IMR-90 (cell line): ENCODE data around the gene NRIP2. TPM values are rescaled to one million over a fixed set of nuclear protein-coding genes. Genes with fewer than 3 reads are reported as not detected.

Source experiments
- ATAC-seq: fragments of 200-7000 bp; cut with Tn5 transposase; 2 replicates; pipeline ENCODE4 v1.9.1; 2020; ENCODE audit warnings: low read depth, mild to moderate bottlenecking, moderate library complexity
- BruUV-seq: library from RNA; stranded (reverse); fragments of 400-500 nt; replicated peaks from 2 replicates; lab custom pipeline; 2021; lab: Mats Ljungman, UMichigan
- CTCF ChIA-PET: fragments of 300-600 bp; formaldehyde crosslinking; extraction: SDS; loops from one replicate; lab custom pipeline; 2021; ENCODE audit warnings: antibody characterized with exemption; lab: Yijun Ruan, JAX
- POLR2A ChIA-PET: fragments of 300-600 bp; sonication (Branson Sonifier 250); formaldehyde crosslinking; loops from one replicate; lab custom pipeline; 2022; ENCODE audit warnings: antibody characterized with exemption; ENCODE audit not compliant: unreplicated experiment; lab: Charles Lee
- DNase-seq: peaks from one replicate; pipeline ENCODE4 v3.0.0; 2013
- H2AFZ ChIP-seq: replicated peaks from 2 replicates; pipeline ENCODE3; 2013; ENCODE audit warnings: low read length, mild to moderate bottlenecking; ENCODE audit not compliant: poor library complexity
- H2AK5ac ChIP-seq: 2 replicates; pipeline ENCODE4 v1.6.1; 2013; ENCODE audit warnings: low read depth, low read length, inconsistent platforms
- H2AK9ac ChIP-seq: replicated peaks from 2 replicates; pipeline ENCODE3; 2013; ENCODE audit warnings: mild to moderate bottlenecking, low read depth, low read length, moderate library complexity; ENCODE audit not compliant: poor library complexity
- H2BK120ac ChIP-seq: 2 replicates; pipeline ENCODE4 v1.6.1; 2013; ENCODE audit warnings: low read depth, low read length, inconsistent platforms
- H2BK15ac ChIP-seq: 3 replicates; pipeline ENCODE4 v1.6.1; 2013; ENCODE audit warnings: low read depth, low read length, inconsistent platforms
- H2BK20ac ChIP-seq: 2 replicates; pipeline ENCODE4 v1.6.1; 2013; ENCODE audit warnings: low read depth, mild to moderate bottlenecking, inconsistent platforms, low read length, moderate library complexity
- H2BK5ac ChIP-seq: 2 replicates; pipeline ENCODE4 v1.6.1; 2013; ENCODE audit warnings: mild to moderate bottlenecking, low read depth, low read length, inconsistent platforms; ENCODE audit not compliant: poor library complexity, severe bottlenecking
- H3K14ac ChIP-seq: replicated peaks from 2 replicates; pipeline ENCODE4 v1.6.1; 2013; ENCODE audit warnings: low read depth, low read length, inconsistent platforms
- H3K18ac ChIP-seq: 2 replicates; pipeline ENCODE4 v1.6.1; 2013; ENCODE audit warnings: low read depth, low read length, control low read depth
- H3K23ac ChIP-seq: 2 replicates; pipeline ENCODE4 v1.6.1; 2013; ENCODE audit warnings: low read depth, low read length, inconsistent platforms
- H3K27ac ChIP-seq: 2 replicates; pipeline ENCODE4 v1.5.1; 2013; ENCODE audit warnings: mild to moderate bottlenecking, control low read depth, low read length; ENCODE audit not compliant: insufficient read depth
- H3K27me3 ChIP-seq: 2 replicates; pipeline ENCODE4 v1.6.1; 2013; ENCODE audit warnings: low read length; ENCODE audit not compliant: control insufficient read depth, insufficient read depth
- H3K36me3 ChIP-seq: 2 replicates; pipeline ENCODE4 v1.6.1; 2013; ENCODE audit warnings: low read length, mixed read lengths; ENCODE audit not compliant: control insufficient read depth, insufficient read depth
- H3K4ac ChIP-seq: 2 replicates; pipeline ENCODE4 v1.6.1; 2013; ENCODE audit warnings: low read depth, low read length, inconsistent platforms
- H3K4me1 ChIP-seq: 2 replicates; pipeline ENCODE4 v1.6.1; 2013; ENCODE audit warnings: low read length, mixed read lengths; ENCODE audit not compliant: control insufficient read depth, insufficient read depth
- H3K4me2 ChIP-seq: 2 replicates; pipeline ENCODE4 v1.6.1; 2013; ENCODE audit warnings: low read depth, mild to moderate bottlenecking, control low read depth, low read length, moderate library complexity
- H3K4me3 ChIP-seq: 2 replicates; pipeline ENCODE4 v1.5.1; 2013; ENCODE audit warnings: low read depth, mild to moderate bottlenecking, control low read depth, low read length, moderate library complexity; ENCODE audit not compliant: insufficient read depth
- H3K56ac ChIP-seq: 2 replicates; pipeline ENCODE4 v1.6.1; 2013; ENCODE audit warnings: low read length, inconsistent platforms; ENCODE audit not compliant: insufficient read depth; ENCODE audit errors: extremely low read depth
- H3K79me1 ChIP-seq, 2 experiments: 2 replicates each; pipeline ENCODE4 v1.6.1; 2013; ENCODE audit warnings: low read length in 2 of 2, inconsistent platforms in 1 of 2, low read depth in 1 of 2
- H3K9ac ChIP-seq: 2 replicates; pipeline ENCODE4 v1.6.1; 2013; ENCODE audit warnings: low read depth, low read length, control low read depth
- H3K9me1 ChIP-seq: 2 replicates; pipeline ENCODE4 v1.6.1; 2013; ENCODE audit warnings: low read length, inconsistent platforms; ENCODE audit not compliant: insufficient read depth
- H3K9me3 ChIP-seq: 2 replicates; pipeline ENCODE4 v1.6.1; 2013; ENCODE audit warnings: low read length; ENCODE audit not compliant: control insufficient read depth, insufficient read depth
- H4K20me1 ChIP-seq: 2 replicates; pipeline ENCODE4 v1.6.1; 2013; ENCODE audit warnings: low read length, inconsistent platforms; ENCODE audit not compliant: insufficient read depth
- H4K5ac ChIP-seq: 2 replicates; pipeline ENCODE4 v1.6.1; 2013; ENCODE audit warnings: mild to moderate bottlenecking, low read depth, low read length, control low read depth
- H4K8ac ChIP-seq, 2 experiments: 2 replicates each; pipeline ENCODE4 v1.6.1; 2013; ENCODE audit warnings: low read depth in 2 of 2, low read length in 2 of 2, control low read depth in 1 of 2, inconsistent platforms in 1 of 2
- H4K91ac ChIP-seq: 2 replicates; pipeline ENCODE4 v1.6.1; 2013; ENCODE audit warnings: low read depth, low read length, inconsistent platforms; ENCODE audit not compliant: insufficient read depth
- BHLHE40 ChIP-seq: fragments of 150-350 bp; IDR thresholded peaks from 2 replicates; pipeline ENCODE4 v1.6.1; 2016; ENCODE audit warnings: mild to moderate bottlenecking, low read depth, low read length
- CEBPB ChIP-seq: IDR thresholded peaks from 2 replicates; pipeline ENCODE4 v1.6.1; 2012; ENCODE audit warnings: low read depth, low read length, improper control_type of control experiment
- CTCF ChIP-seq: conservative IDR thresholded peaks from 2 replicates; pipeline ENCODE4 v1.5.1; 2012; ENCODE audit warnings: mild to moderate bottlenecking, low read depth, low read length, improper control_type of control experiment
- MAFK ChIP-seq: IDR thresholded peaks from 2 replicates; pipeline ENCODE4 v1.6.1; 2012; ENCODE audit warnings: low read depth, low read length, improper control_type of control experiment
- MAZ ChIP-seq: IDR thresholded peaks from 2 replicates; pipeline ENCODE4 v1.6.1; 2012; ENCODE audit warnings: low read depth, mild to moderate bottlenecking, low read length, improper control_type of control experiment, moderate library complexity, borderline replicate concordance
- RAD21 ChIP-seq: IDR thresholded peaks from 2 replicates; pipeline ENCODE4 v1.6.1; 2012; ENCODE audit warnings: low read length, improper control_type of control experiment
- RCOR1 ChIP-seq: IDR thresholded peaks from 2 replicates; pipeline ENCODE4 v1.6.1; 2012; ENCODE audit warnings: mild to moderate bottlenecking, low read length, improper control_type of control experiment; ENCODE audit not compliant: insufficient replicate concordance
- SMC3 ChIP-seq: fragments of 150-350 bp; IDR thresholded peaks from 2 replicates; pipeline ENCODE4 v1.6.1; 2016; ENCODE audit warnings: low read depth, mild to moderate bottlenecking, antibody characterized with exemption, low read length, moderate library complexity
- WGBS, 2 experiments: methylation state at CpG; one replicate each; pipeline versions ENCODE4 v1.1.5 to v1.1.7; 2013; ENCODE audit warnings: missing lambda C conversion rate in 2 of 2; ENCODE audit not compliant: insufficient read length in 1 of 2; ENCODE audit errors: extremely low coverage in 2 of 2; 5-methylcytosine and 5-hydroxymethylcytosine counted together
- dilution Hi-C: fragments of 300-500 bp; cut with HindIII; formaldehyde crosslinking; loops from one replicate; pipeline ENCODE4 v1.14.3; 2018; ENCODE audit warnings: low sequenced_read_pairs; ENCODE audit not compliant: unreplicated experiment
- in situ Hi-C: fragments of 300-500 bp; cut with MboI; formaldehyde crosslinking; loops from 3 replicates; pipeline ENCODE4 v1.14.3; 2019; ENCODE audit warnings: low sequenced_read_pairs, inconsistent platforms, mixed read lengths
- intact Hi-C: fragments of 100-400 bp; cut with micrococcal nuclease; formaldehyde crosslinking; loops from 2 replicates; pipeline ENCODE4 v1.10.0; 2022
- polyA plus RNA-seq, 3 experiments: library from polyadenylated mRNA; depleted of rRNA; stranded (reverse); fragments of >200 nt; gene quantifications; 2 replicates each; pipeline ENCODE4 v1.2.3, GENCODE V29; 2012; ENCODE audit warnings: low replicate concordance in 1 of 3
- total RNA-seq: library from RNA; depleted of rRNA; stranded (reverse); fragments of >200 nt; gene quantifications from 2 replicates; pipeline ENCODE4 v1.2.3, GENCODE V29; 2012

NRIP2 gene
- total and polyA plus RNA-seq, 2 of the 4 experiments (the other 2 are of a cell fraction): 0.18 to 0.27 TPM

DNA sequence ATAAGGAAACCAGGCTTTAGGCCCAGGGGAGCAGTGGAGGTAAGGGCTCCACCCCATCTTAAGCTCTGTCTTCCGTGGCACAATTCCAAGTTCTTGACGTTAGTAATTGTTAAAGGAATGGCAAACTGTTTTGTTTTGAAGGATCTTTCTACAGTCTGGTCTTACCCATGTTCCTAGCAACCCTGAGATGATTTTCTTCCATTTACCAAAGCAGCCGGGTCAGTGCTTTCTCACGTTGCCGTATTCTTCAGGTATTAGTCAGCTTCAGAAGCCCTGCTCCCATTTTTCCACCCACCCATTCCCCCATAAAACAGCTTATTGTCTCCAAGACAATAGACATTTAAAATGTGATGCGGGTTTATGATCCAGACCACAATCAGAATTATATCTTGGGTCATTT lies 10.3 kb downstream of the NRIP2 start:
- TF ChIP-seq RCOR1 (no peak), RAD21 (no peak), CTCF (no peak), SMC3 (no peak), CEBPB (no peak), MAFK (no peak), BHLHE40 (no peak), MAZ (no peak)
- no peak overlapping the region for H4K8ac ChIP-seq
- H3K4me1 ChIP-seq: no peaks in the 10 kb centered on the region
- H2AK9ac ChIP-seq: no peak overlapping the region
- H3K9me3 ChIP-seq: no peaks in the 10 kb centered on the region
- peaks cover 71% of the 10 kb centered on the region for H3K36me3 ChIP-seq
- H4K5ac ChIP-seq: no peak overlapping the region
- H4K91ac ChIP-seq: no peak overlapping the region
- no peak overlapping the region for H2AFZ ChIP-seq
- no TSS peak for BruUV-seq
- H3K18ac ChIP-seq: no peak overlapping the region
- no peak overlapping the region for H3K4ac ChIP-seq
- dilution Hi-C loops: no loop called here
- no peak overlapping the region for H2BK20ac ChIP-seq
- intact Hi-C loops: no loop called here
- H2BK5ac ChIP-seq: no peak overlapping the region
- no peaks in the 10 kb centered on the region for H3K79me1 ChIP-seq
- no peak overlapping the region for H3K4me3 ChIP-seq
- ATAC-seq (no peak), DNase-seq (no peak)
- H3K56ac ChIP-seq: no peak overlapping the region
- no peak overlapping the region for H3K23ac ChIP-seq
- POLR2A ChIA-PET: no interaction called here
- no peaks in the 10 kb centered on the region for H3K27me3 ChIP-seq
- no peaks in the 10 kb centered on the region for H4K20me1 ChIP-seq
- CTCF ChIA-PET: interaction anchor here (1.0 kb wide), 1 partner anchor 9 kb away, joined by 3 read pairs; no protein-coding TSS in a partner anchor
- no peak overlapping the region for H2AK5ac ChIP-seq
- H3K27ac ChIP-seq: no peak overlapping the region
- no peak overlapping the region for H3K14ac ChIP-seq
- in situ Hi-C loops: no loop called here
- H3K9ac ChIP-seq: no peak overlapping the region
- 100% methylated on average over 3 of the region's 6 CpGs; no CpG with 5 or more reads in 1 of the 2 experiments for WGBS, 2 experiments
- no peaks in the 10 kb centered on the region for H3K9me1 ChIP-seq
- H2BK15ac ChIP-seq: no peak overlapping the region
- H2BK120ac ChIP-seq: no peak overlapping the region
- H3K4me2 ChIP-seq: no peak overlapping the region
